ENCODE measurements around the gene GNAZ.
"Not testable (repeated sequence)": the region's sequence is repeated elsewhere in the genome, so short reads cannot be mapped to it uniquely, and the experiment has no call there.

The GNAZ gene

DNA sequence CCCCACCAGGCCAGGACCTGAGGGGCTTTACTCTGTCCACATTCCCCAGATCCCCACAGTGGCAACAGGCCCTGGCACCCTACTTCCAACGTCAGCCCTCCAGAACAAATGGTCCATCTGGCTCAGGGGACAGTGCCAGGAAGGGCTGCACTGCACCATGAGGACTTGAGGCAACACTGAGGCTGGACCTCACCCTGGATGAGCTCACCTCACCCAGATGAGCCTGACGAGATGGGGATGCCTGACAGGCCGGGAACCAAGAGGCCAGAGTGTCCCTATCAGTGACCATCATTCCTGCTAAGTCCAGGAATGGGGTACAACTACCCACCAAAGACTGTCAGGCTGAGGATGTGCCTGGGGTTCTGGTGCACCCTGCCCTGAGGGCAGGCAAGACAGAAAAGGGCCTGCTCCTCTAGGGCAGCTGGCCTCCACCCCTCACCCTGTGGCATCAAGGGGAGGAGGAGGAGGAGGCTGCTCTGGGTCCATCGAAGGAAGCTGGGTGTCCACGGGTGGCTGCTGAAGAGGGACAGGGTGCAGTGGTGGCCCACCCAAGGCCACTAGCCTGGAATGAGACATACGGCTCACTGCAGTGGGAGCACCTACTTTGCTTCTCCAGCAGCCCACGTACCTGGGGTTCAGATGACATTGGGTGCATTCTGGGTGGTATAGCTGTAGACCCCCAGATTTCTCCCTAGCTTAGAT, 56.9 kb downstream of the GNAZ start:
- FAIRE-seq (no peak), DNase-seq (ENCODE audit: insufficient read length, low spot score) (no peak)
- TF ChIP-seq POLR2A (IDR thresholded peaks at IDR 0.05; ENCODE audit: low read depth, low read length) (no peak), POU2F2 (IDR thresholded peaks at IDR 0.05; ENCODE audit: low read depth, low read length) (no peak), PAX5 (IDR thresholded peaks at IDR 0.05; ENCODE audit: insufficient read depth, low read length, severe bottlenecking) (no peak), POLR2AphosphoS5 (IDR thresholded peaks at IDR 0.05; ENCODE audit: low read depth, low read length) (no peak), TAF1 (IDR thresholded peaks at IDR 0.05; ENCODE audit: low read depth, low read length) (no peak), SPI1 (IDR thresholded peaks at IDR 0.05; ENCODE audit: low read depth, low read length) (no peak)

DNA sequence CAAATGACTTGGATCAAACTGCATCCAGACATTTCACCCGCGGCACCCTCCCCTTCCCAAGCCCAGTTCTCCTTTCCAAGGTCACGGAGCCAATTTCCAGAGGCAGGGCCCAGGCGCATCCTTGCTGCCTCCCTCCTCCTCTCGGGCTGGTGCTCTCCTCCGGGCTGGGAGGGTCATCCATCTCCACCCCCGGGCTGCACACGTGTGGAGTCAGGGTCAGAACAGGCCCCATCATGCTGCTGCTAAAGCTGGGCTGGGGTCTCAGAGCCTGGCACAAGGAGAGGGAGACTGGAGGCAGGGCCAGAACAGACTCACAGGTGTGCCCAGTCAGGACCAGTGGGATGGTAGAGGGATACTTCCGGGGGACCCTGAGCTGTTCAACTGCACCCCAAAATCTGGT, 57.5 kb downstream of the GNAZ start:
- TF ChIP-seq PAX5 (IDR thresholded peaks at IDR 0.05; ENCODE audit: insufficient read depth, low read length, severe bottlenecking) (no peak), POU2F2 (IDR thresholded peaks at IDR 0.05; ENCODE audit: low read depth, low read length) (0 out of 2 replicates have a peak, but pooled peaks have one; percentile 1)
- FAIRE-seq (no peak), DNase-seq (ENCODE audit: insufficient read length, low spot score) (no peak)

DNA sequence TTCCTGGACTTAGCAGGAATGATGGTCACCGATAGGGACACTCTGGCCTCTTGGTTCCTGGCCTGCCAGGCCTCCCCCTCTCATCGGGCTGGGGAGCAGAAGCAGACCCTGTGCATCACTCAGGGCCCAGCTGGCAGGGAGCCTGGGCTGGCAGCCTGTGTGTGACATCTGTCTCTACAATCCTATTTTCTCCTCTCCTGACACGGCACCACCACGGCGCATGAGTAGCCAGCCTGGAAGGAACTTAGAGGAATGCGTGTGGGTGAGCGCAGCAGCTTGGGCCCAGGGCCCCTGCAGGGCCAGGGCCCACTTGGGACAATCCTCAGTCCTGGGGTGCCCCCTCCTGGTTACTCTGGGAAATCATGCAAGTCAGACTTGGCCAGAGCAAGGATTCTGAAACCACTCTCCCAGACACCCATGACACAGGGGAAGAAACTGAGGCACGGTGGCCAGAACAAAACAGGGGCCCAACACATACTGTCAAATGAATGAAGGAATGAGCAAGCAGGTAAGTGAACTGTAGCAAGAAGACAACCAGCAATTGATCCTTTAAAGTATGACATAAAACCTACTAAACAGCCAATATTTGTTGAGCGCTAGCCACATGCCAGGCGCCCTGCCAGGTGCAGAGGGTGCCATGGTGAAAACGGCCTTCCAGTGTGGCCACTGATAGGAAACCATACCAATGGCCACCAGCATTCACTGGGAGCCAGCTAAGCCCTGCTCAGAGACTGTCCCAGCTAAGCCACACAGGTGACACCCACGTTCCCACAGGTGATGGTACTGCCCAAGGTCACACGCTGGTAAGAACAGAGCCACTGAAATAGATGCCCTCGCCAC, 58.2 kb downstream of the GNAZ start:
- TF ChIP-seq SPI1 (IDR thresholded peaks at IDR 0.05; ENCODE audit: low read depth, low read length) (no peak), POLR2AphosphoS5 (IDR thresholded peaks at IDR 0.05; ENCODE audit: low read depth, low read length) (no peak), POLR2A (IDR thresholded peaks at IDR 0.05; ENCODE audit: low read depth, low read length) (no peak), POU2F2 (IDR thresholded peaks at IDR 0.05; ENCODE audit: low read depth, low read length) (no peak), PAX5 (IDR thresholded peaks at IDR 0.05; ENCODE audit: insufficient read depth, low read length, severe bottlenecking) (no peak), TAF1 (IDR thresholded peaks at IDR 0.05; ENCODE audit: low read depth, low read length) (no peak)
- DNase-seq (ENCODE audit: insufficient read length, low spot score) (peak; percentile 82), FAIRE-seq (peak; percentile 95)

DNA sequence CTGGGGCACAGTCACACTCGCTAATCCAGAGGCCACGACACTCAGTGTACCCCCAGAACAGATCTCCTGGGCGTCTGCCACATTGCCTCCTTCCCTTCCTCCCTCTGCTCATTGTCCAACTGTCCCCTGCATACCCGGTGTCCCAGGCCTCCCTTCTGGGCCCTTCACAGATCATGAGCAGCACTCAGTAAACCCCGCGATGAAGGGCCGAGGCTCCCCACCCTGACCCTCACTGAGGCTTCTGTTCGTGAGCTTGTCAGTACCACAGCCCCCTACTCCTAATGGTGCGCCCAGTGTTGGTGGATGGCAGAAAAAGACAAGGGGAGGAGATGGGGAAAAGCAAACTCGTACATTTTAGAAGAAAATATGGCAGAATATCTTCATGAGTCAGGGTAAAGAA, 58.8 kb downstream of the GNAZ start:
- no peak for TF ChIP-seq POU2F2 (IDR thresholded peaks at IDR 0.05; ENCODE audit: low read depth, low read length)
- no peak for TF ChIP-seq SPI1 (IDR thresholded peaks at IDR 0.05; ENCODE audit: low read depth, low read length)
- TF ChIP-seq POLR2A (IDR thresholded peaks at IDR 0.05; ENCODE audit: low read depth, low read length) = no peak
- TF ChIP-seq POLR2AphosphoS5 (IDR thresholded peaks at IDR 0.05; ENCODE audit: low read depth, low read length) = no peak
- TF ChIP-seq PAX5 (IDR thresholded peaks at IDR 0.05; ENCODE audit: insufficient read depth, low read length, severe bottlenecking) = no peak
- no peak for TF ChIP-seq TAF1 (IDR thresholded peaks at IDR 0.05; ENCODE audit: low read depth, low read length)
- DNase-seq (ENCODE audit: insufficient read length, low spot score) (no peak), FAIRE-seq (no peak)

DNA sequence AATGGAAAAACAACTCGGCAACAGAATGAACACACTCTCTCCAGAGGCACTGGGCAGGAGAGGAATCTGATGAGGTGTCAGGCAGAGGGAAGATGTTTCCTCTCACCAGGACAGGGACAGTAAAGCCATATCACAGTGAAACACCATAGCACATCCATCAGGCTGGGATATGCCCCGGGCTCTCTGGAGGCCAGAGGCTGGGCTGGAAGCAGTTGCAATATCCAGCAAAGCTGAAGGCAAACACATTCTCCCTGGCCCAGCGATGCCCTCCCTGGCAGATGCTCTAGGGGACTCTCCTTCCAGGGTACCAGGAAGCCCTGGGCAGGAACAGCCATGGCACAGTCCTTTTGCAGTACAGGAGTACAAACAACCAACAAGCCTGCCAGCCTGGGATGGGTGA, 60.4 kb downstream of the GNAZ start:
- FAIRE-seq (no peak), DNase-seq (ENCODE audit: insufficient read length, low spot score) (no peak)
- no peak for TF ChIP-seq POU2F2 (IDR thresholded peaks at IDR 0.05; ENCODE audit: low read depth, low read length)
- no peak for TF ChIP-seq SPI1 (IDR thresholded peaks at IDR 0.05; ENCODE audit: low read depth, low read length)
- no peak for TF ChIP-seq POLR2A (IDR thresholded peaks at IDR 0.05; ENCODE audit: low read depth, low read length)
- no peak for TF ChIP-seq POLR2AphosphoS5 (IDR thresholded peaks at IDR 0.05; ENCODE audit: low read depth, low read length)

DNA sequence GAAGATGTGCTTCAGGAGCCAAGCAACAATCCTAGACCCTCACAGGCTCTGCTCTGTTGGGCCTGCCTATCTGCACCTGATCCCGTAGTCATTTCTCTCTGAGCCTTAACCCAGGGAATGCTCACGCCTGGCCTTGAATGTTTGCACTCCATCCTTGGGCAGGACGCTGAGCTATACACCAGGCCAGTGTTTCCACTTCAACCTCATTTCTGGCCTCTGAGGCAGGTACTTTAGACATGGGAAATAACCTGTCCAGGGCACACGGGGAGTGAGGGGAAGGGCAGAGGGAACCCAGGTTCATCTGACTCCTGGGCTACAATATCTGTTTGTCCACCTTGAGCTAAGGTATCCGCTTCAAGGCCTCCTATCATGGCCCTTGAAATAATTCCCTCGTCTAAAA, 61.6 kb downstream of the GNAZ start:
- FAIRE-seq (no peak), DNase-seq (ENCODE audit: insufficient read length, low spot score) (no peak)
- TF ChIP-seq TAF1 (IDR thresholded peaks at IDR 0.05; ENCODE audit: low read depth, low read length) (no peak), POLR2AphosphoS5 (IDR thresholded peaks at IDR 0.05; ENCODE audit: low read depth, low read length) (no peak), SPI1 (IDR thresholded peaks at IDR 0.05; ENCODE audit: low read depth, low read length) (no peak), POLR2A (IDR thresholded peaks at IDR 0.05; ENCODE audit: low read depth, low read length) (no peak), POU2F2 (IDR thresholded peaks at IDR 0.05; ENCODE audit: low read depth, low read length) (no peak), PAX5 (IDR thresholded peaks at IDR 0.05; ENCODE audit: insufficient read depth, low read length, severe bottlenecking) (no peak)

DNA sequence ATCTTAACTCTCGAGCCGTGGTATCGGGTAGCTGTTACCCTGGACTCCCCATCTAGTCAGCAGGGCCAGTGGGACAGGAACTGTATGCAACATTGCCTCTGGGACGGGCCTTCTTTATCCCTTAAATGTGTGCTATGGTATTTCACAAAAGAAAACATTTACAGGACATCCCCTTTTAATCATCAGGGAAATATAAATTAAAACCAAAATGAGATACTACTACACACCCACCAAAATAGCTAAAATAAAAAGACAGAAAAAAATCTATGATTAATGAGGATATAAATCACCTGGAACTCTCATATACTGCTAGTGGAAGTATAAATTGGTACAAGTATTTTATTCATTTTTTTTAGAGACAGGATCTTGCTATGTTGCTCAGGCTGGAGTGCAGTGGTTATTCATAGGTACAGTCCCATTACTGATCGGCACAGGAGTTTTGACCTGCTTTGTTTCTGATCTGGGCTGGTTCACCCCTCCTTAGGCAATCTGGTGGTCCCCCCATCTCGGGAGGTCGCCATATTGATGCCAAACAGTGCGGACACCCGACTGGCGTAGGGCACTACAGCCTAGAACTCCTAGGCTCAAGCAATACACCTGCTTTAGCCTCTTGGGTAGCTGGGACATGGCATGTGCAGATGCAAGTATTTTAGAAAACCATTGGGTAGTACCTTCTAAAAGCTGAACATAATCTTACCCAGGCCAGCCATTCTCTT, 62.2 kb downstream of the GNAZ start:
- DNase-seq (ENCODE audit: insufficient read length, low spot score) (no peak), FAIRE-seq (no peak)
- TF ChIP-seq POLR2AphosphoS5 (IDR thresholded peaks at IDR 0.05; ENCODE audit: low read depth, low read length) (no peak), POLR2A (IDR thresholded peaks at IDR 0.05; ENCODE audit: low read depth, low read length) (no peak), PAX5 (IDR thresholded peaks at IDR 0.05; ENCODE audit: insufficient read depth, low read length, severe bottlenecking) (no peak), SPI1 (IDR thresholded peaks at IDR 0.05; ENCODE audit: low read depth, low read length) (no peak), TAF1 (IDR thresholded peaks at IDR 0.05; ENCODE audit: low read depth, low read length) (no peak), POU2F2 (IDR thresholded peaks at IDR 0.05; ENCODE audit: low read depth, low read length) (no peak)

DNA sequence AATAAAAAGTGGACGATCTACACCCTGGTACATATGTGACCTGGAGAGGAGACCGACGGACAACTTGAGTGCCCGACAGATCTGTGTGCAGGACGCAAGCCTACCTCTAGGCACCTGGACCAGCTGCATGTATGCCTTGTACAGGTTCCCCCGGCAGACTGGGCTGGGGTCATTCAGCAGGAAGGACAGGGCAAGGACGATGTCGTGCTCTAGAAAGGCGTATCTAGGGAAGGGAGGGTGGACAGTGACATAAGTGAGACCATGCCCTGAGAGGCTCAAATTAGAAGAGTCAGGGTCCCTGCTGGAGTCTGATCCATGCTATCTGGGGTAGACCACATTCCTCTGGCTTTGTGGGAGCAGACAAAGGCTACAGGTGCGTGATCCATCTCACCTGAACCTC, 63.6 kb downstream of the GNAZ start:
- TF ChIP-seq POLR2A (IDR thresholded peaks at IDR 0.05; ENCODE audit: low read depth, low read length) = no peak
- TF ChIP-seq POLR2AphosphoS5 (IDR thresholded peaks at IDR 0.05; ENCODE audit: low read depth, low read length) = no peak
- no peak for TF ChIP-seq TAF1 (IDR thresholded peaks at IDR 0.05; ENCODE audit: low read depth, low read length)
- TF ChIP-seq SPI1 (IDR thresholded peaks at IDR 0.05; ENCODE audit: low read depth, low read length) = no peak
- no peak for TF ChIP-seq POU2F2 (IDR thresholded peaks at IDR 0.05; ENCODE audit: low read depth, low read length)
- no peak for TF ChIP-seq PAX5 (IDR thresholded peaks at IDR 0.05; ENCODE audit: insufficient read depth, low read length, severe bottlenecking)
- FAIRE-seq (no peak), DNase-seq (ENCODE audit: insufficient read length, low spot score) (no peak)

DNA sequence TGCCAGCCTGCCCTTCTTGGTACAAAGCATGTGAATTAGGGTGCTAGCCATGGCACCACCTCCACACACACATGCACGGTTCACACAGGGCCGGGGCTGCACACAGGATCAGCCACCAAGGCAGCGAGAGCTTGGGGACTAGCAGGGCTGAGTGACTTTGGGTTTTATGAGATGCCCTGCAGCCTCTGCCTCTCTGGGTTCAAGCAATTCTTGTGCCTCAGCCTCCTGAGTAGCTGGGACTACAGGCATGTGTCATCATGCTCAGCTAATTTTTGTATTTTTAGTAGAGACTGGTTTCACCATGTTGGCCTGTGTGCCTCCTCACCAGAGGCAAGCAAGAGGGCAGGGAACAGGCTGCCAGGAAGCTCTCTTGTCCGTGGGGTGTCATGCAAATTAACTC, 66.7 kb downstream of the GNAZ start:
- DNase-seq (ENCODE audit: insufficient read length, low spot score); FAIRE-seq: not testable (repeated sequence)

Measured in GM12891 (cell line).